AG08395 (cell line): ENCODE data around the gene MSI2.
A peak's percentile ranks its signal among the peaks of the same experiment; 100 is the strongest.

Experiments
- DNase-seq: peaks from one replicate; pipeline ENCODE4 v3.0.0; 2012; ENCODE audit warnings: mixed read lengths, low spot score

Gene MSI2

DNA sequence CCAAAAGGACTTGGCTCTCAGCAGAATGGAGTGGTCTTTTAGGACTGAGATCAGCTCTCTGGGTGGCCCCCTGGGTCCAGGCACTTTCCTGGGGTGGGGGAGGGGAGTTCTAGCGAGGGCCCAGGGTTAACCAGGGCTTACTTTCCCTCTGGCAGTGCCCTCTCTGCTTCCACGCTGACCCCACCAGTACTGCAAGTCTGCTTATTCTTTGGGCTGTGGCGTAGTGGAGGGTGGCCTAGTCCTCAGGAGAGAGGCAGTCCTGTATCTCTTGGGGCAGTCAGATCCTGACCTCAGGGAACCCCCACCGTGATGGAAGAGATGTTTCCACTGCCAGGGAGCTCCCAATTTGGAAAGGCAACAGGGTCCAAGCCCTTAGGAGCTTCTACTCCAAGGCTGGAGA, 409.4 kb downstream of the MSI2 start:
- DNase-seq, result no peak

DNA sequence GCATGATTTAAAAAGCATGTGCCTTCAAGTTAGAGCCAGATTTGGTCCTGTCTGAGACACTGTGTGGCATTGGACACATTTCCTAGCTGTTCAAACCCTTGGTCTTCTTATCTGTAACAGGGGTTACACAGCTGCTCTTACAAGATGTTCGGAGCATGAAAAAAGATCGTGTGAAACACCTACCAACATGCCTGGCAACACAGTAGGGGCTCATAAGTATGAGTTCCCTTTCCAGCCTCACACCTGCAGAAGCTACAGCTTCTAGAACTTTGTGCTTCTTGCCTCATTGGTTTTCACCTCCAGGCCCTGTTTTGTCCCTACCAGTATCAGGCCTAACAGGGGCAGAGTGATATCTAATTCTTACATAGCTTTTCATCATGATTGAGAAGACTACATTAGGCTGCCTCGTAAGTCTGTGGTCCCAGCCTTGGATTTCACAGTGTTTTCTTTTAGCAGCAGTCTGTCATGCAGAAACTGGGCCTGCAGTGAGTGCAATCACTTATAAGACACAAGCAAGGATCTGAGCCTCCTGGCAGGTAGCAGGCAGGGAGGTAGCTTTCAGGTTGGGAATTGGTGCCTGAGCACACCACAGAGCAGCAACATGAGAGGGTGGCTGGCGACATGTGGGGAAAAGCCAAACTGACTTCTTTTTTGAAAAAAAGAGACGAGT, 410.0 kb downstream of the MSI2 start:
- no peak for DNase-seq

DNA sequence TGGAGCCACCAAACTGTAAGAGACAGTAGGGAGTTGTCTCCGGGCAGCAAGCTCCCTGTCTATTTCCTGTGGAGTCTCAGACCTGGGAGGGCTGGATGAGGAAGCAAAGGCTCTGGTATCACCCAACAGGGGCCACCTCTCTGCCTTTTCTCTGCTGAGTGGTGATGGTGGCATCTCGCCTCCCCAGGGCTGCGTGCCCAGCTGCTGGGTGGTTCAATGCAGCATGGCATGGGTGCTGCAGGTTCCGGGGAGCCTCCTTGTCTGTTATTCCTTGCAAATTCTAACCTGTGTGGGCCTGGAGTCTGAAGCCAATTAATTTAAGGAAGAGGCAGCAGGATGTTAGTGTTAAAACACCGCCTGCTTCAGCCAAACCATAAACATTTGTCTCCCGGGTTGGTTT, 410.6 kb downstream of the MSI2 start:
- DNase-seq, result no peak

- no peak for DNase-seq
Measured at GRCh38 chr17:57667461-57667923, 411.2 kb downstream of the MSI2 start.

DNA sequence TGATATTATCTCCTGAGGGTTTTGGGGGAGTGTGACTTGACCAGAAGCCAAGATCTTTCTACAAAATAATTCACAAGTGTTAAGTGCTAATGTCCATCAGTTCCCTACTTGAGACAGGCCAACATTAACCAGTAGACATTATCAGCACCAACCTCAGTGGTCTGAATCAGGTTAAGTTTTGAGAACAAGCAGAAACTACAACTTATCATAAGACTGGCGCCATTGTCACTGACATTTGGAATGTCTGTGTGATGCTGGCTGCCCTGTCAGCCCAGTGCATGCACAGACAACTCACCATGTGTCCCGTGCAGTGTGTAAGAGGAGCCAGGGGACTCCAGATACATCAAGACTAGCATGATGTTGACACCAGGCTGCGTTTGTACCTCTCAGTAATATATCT, 412.0 kb downstream of the MSI2 start:
- DNase-seq, result no peak

GRCh38 chr17:57669671-57670529, 413.6 kb downstream of the MSI2 start:
- DNase-seq, result no peak

DNA sequence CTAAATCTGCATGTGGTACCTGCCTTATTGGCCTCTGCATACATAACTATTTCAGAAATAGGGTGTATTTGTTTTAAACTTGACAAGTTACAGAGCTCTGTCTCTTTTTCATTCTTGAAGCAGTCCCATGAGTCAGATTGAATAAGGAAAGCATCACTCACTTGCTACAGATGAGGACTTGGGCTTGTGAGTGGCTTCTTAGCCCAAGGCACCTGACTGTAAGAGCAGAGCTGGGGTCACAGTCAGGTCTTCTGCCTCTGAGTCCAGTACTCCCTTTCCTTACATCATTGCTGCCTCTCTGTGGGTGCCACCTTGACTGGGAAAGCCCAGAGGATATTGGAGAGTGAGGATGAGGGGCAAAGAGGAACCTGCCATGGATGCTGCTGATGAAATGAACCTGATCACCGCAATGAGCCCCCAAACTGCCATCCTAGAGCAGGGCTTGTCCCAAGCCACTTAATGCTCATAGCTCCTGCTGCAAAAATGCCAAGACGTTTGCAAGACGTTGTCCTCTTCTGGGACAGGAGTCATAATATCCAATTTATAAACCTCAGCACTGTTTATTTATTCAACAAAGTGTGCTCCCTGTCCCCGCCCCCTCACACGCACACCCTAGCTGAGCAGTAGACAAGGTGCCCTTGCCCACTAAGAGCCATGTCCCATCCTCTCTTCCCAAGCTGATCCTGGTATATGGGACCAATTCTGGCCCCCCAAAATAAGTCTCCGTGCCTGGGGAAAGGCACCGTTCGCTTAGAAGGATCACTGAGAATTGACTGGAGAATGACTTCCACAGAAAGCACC, 414.6 kb downstream of the MSI2 start:
- no peak for DNase-seq

DNA sequence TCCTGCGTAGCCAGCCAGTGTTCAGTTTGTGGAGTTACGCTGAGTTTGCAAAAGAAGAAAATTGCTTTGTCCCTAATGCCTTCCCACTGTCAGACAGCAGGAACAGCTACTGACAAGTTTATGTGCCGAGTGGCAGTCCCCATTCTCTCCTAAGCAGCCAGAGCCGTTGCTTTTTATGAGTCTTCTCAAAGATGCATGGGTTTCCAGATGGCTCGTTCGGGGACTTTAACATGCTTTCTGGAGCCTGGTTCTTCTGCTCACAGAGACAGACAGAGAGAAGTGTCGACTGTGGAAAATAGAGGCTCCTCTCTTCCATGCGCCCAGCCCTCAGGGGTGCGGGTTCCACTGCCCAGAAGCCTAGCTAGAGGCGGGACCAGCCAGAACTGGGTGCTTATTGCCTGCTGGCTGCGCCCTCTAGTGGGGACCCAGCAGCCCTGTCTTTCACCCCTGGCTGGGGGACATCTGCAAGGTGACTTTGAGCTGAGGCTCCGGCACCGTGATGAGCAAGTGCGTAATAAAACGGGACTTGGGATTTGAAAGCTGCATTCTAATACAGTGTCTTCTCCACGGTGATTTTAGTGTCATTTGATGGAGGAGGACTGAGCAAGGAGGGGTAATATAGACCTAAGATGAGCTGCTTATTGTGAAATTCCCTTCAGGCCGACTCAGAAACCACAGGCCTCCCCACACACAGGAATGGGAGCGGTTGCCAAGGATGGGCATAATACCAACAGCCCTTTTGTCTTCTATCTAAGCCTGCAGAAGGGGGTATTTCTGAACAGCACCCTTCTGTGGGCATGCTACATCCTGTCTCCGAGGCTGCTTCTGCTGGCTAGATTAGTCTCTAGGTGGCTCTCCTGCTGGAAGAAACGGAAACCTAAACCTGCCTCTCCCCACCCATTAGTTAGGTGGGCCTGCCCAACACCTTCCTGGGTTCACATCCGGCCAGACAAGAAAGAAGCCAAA, 415.6 kb downstream of the MSI2 start:
- peak; percentile 88 for DNase-seq

DNA sequence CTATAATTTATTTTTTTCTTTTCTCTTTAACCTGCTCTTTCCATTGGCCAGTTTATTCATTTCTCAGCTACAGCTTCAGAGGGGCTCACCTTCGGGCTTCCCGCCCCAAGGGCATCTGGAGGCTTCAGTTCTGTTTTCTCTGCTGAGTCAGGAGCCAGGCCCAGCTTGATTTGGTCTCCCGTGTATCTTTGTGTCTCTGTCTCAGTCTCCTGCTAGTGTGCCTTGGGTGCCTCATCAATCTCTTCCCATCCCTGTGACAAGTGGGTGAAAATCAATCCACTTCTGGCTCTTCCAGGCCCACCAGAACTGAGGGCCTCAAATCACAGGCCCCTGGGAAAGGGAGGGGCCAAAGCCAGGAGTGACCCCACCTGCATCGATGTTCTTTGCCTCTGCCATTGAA, 416.6 kb downstream of the MSI2 start:
- DNase-seq, result no peak

GRCh38 chr17:57674894-57675293, 418.6 kb downstream of the MSI2 start:
- DNase-seq, result no peak

- DNase-seq, result no peak
Measured at GRCh38 chr17:57675427-57676387, 419.4 kb downstream of the MSI2 start.

DNA sequence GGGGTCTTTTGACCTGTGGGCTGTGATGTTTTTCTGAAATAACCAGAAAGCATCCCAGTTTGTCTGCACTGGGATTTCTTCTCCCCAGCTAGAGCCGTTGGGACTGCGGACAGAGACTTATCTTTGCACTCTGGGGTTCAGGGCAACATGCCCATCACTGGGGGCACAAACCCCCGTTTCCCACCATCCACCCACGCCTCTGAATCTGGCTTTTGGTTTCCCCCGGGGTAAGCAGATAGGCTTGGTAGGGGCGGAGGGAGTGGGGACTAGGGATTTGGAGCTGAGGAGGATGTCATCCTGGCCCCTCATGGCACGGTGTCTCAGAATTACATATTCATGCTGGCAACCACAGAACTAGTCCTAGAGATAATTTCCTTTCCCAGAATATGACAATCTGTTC, 420.2 kb downstream of the MSI2 start:
- DNase-seq, result no peak

DNA sequence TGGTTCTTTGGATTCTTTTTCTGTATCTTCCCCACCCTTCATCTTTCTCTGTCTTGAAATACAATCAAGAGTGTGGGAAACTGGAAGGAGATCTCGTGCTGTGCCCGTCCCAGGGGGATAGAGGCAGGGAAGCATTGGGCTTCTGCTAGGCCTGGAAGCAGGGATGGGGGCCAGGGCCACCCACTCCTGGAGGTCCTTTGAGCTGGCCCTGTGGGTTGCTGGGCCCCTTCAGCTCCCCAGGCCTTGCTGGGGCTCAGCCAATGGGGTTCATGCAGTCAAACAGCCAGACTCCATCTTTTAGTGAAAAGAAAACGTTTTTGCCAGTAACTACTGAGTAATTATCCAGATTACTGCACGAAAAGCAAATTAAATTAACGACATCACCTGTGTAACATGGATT, 421.0 kb downstream of the MSI2 start:
- no peak for DNase-seq

- no peak for DNase-seq
Measured at GRCh38 chr17:57677858-57678257, 421.5 kb downstream of the MSI2 start.

- DNase-seq, result no peak
Measured at GRCh38 chr17:57678393-57678792, 422.1 kb downstream of the MSI2 start.

DNA sequence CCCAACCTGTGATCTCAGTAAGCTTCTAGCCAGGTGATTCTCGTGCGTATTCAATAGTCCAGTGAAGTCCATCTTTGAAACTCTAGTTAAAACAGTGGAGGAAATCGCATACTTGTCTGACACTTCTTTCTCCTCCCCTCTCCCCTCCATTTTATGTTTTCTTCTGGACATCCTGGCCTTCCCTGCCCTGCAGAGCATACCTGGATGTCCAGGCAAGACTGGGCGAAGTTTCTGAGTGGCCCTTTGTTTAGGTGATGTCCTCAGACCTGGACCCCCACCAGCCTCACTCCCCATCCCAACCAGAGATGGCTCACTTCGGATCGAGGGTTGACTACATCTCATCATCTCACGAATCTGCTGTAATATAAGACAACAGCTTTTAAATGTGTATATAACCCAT, 423.0 kb downstream of the MSI2 start:
- no peak for DNase-seq

DNA sequence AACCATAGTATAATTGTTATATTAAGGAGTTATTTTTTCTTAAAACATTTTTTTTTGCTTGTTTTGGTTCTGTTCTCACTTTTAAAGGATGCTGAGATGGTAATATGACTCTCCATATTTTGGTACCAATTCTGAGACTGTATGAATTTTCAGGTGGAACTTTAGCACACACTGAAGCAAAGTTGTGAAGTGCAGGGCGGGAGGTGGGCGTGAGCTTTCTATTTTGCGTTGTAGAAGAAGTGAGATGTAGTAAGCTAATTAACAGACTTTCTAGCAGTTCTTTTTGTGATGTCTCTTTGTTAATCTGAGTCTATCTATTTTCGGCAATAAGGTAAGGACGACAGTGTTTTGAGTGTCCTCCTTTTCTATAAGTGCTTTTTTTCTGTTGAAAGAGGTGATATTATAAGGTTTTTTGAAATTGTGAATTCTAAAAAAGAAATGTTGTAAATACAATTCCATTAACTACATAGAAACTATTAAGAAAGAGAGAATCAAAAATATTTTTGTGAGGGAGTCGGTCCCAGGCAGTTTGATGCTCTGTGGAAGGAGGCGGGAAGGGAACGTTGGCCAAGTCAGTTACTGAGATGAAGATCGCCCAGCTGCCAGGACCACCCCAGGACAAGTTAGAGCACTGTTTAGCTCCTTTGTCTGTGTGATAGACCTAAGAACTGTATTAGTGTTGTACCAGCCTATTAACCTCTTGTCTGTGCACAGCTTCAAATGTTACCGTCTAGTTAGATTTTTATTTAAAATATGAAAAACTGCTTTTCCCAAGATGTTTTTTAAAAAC, 423.8 kb downstream of the MSI2 start:
- DNase-seq, result no peak

DNA sequence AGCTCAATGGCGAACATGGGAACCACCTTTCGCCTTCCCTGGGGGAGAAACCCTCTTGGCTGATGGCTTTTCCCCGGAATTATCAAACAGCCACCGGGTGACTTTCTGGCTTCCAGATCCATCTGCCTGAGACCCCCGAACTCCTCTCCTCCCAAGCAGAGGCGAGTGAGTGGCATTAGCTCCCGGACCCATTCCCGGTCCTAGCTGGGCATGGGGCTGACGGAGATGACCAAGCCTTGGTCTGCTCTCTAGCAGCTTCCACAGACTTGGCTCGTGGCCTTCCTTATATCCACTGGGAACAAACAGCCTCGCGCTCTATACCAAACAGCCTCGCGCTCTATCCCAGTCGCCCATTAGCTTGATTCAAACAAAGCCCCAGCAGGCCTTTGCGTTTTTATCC, 426.4 kb downstream of the MSI2 start:
- DNase-seq, result no peak

DNA sequence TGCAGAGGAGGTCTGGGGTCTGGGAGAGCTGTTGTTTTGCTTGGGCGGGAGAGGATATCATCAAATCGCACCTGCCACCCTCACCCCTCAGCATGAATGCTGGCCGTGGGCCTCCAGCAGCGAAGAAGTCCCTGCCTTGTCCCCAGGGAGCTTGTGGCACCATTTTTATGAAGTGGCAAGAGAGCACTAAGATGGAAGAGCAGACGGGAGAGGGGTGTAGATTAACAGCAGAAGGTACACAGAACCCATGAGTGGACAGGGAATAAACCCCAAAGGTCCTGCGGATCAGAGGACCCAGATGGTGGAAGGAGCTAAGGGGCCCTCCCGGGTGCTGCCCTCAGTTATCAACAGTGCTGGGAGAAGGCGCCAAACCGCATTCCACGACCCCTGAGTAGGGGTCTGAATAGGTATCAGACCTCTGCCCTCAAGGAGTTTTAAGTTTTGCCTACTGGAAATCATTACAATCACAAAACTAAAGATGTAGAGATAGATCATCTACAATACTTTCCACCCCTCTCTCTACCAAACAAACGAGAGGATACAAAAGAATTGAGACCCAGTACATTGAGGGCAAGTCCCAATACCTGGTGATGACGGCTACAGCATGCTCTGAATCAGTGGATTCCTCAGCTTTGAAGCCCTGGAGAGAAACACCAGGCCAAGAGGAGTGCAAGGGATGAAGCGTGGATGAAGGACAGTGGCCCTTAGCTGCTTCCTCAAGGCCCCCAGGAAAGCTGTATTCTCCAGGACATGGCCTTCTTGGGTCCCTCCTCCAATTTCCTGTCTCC, 428.6 kb downstream of the MSI2 start:
- DNase-seq, result no peak
